Dendritic cell treated with granulocyte-macrophage colony-stimulating factor and Interleukin-4, amounts not matched to agents 40 ng/mL and 50 ng/mL, for 4 days (primary cell): Measurements from ENCODE around the gene EXOC3L4.

ENCODE experiments used
- H3K27ac Mint-ChIP-seq: one replicate; pipeline ENCODE4 v1.8.0; 2022; ENCODE audit warnings: mild to moderate bottlenecking, mixed read lengths
- H3K27me3 Mint-ChIP-seq: one replicate; pipeline ENCODE4 v1.8.0; 2022; ENCODE audit warnings: mild to moderate bottlenecking, mixed read lengths
- H3K36me3 Mint-ChIP-seq: one replicate; pipeline ENCODE4 v1.8.0; 2022; ENCODE audit warnings: low read depth, mixed read lengths
- H3K4me1 Mint-ChIP-seq: one replicate; pipeline ENCODE4 v1.8.0; 2022; ENCODE audit warnings: low read depth, mixed read lengths
- H3K4me3 Mint-ChIP-seq: one replicate; pipeline ENCODE4 v1.8.0; 2022; ENCODE audit warnings: mild to moderate bottlenecking, moderate library complexity, mixed read lengths
- H3K9me3 Mint-ChIP-seq: one replicate; pipeline ENCODE4 v1.8.0; 2022; ENCODE audit warnings: mixed read lengths
- intact Hi-C: fragments of 100-400 bp; cut with micrococcal nuclease; formaldehyde crosslinking; loops from one replicate; pipeline ENCODE4 v1.15.0; 2022

Gene EXOC3L4

GRCh38 chr14:103156651-103157378 is 62.3 kb downstream of the EXOC3L4 start:
- Mint-ChIP-seq H3K9me3 (no peaks in the 10 kb centered on the region), H3K36me3 (no peaks in the 10 kb centered on the region), H3K27ac (no peak overlapping the region), H3K27me3 (peaks cover 22% of the 10 kb centered on the region), H3K4me1 (peaks cover 9% of the 10 kb centered on the region), H3K4me3 (no peak overlapping the region)
- intact Hi-C loops, result no loop called here

GRCh38 chr14:103157969-103158368 is 63.4 kb downstream of the EXOC3L4 start:
- no peak overlapping the region for H3K27ac Mint-ChIP-seq
- H3K27me3 Mint-ChIP-seq, result peaks cover 17% of the 10 kb centered on the region
- H3K4me3 Mint-ChIP-seq, result no peak overlapping the region
- no peaks in the 10 kb centered on the region for H3K36me3 Mint-ChIP-seq
- peaks cover 9% of the 10 kb centered on the region for H3K4me1 Mint-ChIP-seq
- H3K9me3 Mint-ChIP-seq, result no peaks in the 10 kb centered on the region
- intact Hi-C loops, result no loop called here

DNA sequence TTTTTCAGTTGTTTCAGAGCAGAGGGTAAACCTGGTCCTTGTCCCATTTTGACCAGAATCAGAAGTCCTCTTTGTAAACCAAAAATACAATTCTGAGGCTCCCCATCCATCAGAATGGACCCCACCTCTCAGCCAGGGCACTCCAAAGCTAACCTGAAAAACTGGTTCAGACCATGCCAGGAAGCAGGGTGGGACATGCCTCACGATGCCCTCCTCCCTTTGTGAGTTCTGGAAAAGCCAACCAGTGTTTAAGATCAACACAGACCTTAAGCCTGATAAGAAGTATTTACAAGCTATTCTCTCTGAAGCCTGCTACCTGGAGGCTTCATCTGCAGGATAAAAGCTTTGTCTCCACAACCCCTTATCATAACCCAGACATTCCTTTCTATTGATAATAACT is 64.2 kb downstream of the EXOC3L4 start:
- no peaks in the 10 kb centered on the region for H3K9me3 Mint-ChIP-seq

More for the DNA sequence above, 64.2 kb downstream of the EXOC3L4 start:
- no peak overlapping the region for H3K27ac Mint-ChIP-seq
- H3K4me3 Mint-ChIP-seq, result no peak overlapping the region
- intact Hi-C loops, result no loop called here
- H3K27me3 Mint-ChIP-seq, result peaks cover 18% of the 10 kb centered on the region
- no peaks in the 10 kb centered on the region for H3K36me3 Mint-ChIP-seq
- peaks cover 9% of the 10 kb centered on the region for H3K4me1 Mint-ChIP-seq
